ENCODE data around the gene CDC123. TPM values are rescaled to one million over a fixed set of nuclear protein-coding genes. Genes with fewer than 3 reads are reported as not detected.
"Not testable (repeated sequence)": the region's sequence is repeated elsewhere in the genome, so short reads cannot be mapped to it uniquely, and the experiment has no call there.

CDC123 gene
- total RNA-seq, 1 experiment from 2014 or later = 114 TPM

DNA sequence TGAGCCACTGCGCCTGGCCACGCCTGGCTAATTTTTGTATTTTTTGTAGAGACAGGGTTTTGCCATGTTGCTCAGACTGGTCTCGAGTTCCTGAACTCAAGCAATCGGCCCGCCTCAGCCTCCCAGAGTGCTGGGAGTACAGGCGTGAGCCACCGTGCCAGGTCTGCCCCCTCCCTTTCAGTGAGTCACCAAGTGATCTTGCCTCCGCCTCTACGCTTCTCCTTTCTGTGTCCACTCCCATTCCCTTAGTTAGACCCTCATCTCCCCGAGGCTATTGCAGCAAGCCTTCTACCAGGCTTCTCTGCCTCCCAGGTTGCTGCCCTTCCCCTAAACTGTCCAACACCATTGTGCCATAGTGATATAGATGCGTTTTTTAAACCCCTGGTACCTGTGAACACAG, 32.9 kb downstream of the CDC123 start:
- H3K9me3 Mint-ChIP-seq (ENCODE audit: unreplicated experiment) = no peaks in the 10 kb centered on the region
- no TSS peak for BruUV-seq (replicated peaks)
- no peaks in the 10 kb centered on the region for H3K4me1 Mint-ChIP-seq (ENCODE audit: insufficient read depth, unreplicated experiment)
- intact Hi-C loops (cut with micrococcal nuclease) = no loop called here
- no peak overlapping the region for H3K27ac Mint-ChIP-seq (ENCODE audit: low read depth, unreplicated experiment)
- POLR2A ChIA-PET = interaction anchor here (1.3 to 1.7 kb wide), 2 partner anchors 14 to 21 kb away, joined by 3 to 4 read pairs; no protein-coding TSS in a partner anchor
- H3K36me3 Mint-ChIP-seq (ENCODE audit: insufficient read depth, unreplicated experiment) = peaks cover 89% of the 10 kb centered on the region
- TF ChIP-seq, protein P1, sequence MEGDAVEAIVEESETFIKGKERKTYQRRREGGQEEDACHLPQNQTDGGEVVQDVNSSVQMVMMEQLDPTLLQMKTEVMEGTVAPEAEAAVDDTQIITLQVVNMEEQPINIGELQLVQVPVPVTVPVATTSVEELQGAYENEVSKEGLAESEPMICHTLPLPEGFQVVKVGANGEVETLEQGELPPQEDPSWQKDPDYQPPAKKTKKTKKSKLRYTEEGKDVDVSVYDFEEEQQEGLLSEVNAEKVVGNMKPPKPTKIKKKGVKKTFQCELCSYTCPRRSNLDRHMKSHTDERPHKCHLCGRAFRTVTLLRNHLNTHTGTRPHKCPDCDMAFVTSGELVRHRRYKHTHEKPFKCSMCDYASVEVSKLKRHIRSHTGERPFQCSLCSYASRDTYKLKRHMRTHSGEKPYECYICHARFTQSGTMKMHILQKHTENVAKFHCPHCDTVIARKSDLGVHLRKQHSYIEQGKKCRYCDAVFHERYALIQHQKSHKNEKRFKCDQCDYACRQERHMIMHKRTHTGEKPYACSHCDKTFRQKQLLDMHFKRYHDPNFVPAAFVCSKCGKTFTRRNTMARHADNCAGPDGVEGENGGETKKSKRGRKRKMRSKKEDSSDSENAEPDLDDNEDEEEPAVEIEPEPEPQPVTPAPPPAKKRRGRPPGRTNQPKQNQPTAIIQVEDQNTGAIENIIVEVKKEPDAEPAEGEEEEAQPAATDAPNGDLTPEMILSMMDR (IDR thresholded peaks at IDR 0.05; ENCODE audit: unreplicated experiment) = no peak
- no peaks in the 10 kb centered on the region for H3K27me3 Mint-ChIP-seq (ENCODE audit: insufficient read depth, unreplicated experiment)
- H3K4me3 Mint-ChIP-seq (ENCODE audit: unreplicated experiment) = no peak overlapping the region
- CTCF ChIA-PET = interaction anchor here (0.5 to 1.2 kb wide), 2 partner anchors 14 to 103 kb away, joined by 3 to 7 read pairs; no protein-coding TSS in a partner anchor
- DNase-seq (ENCODE audit: unreplicated experiment) = no peak

DNA sequence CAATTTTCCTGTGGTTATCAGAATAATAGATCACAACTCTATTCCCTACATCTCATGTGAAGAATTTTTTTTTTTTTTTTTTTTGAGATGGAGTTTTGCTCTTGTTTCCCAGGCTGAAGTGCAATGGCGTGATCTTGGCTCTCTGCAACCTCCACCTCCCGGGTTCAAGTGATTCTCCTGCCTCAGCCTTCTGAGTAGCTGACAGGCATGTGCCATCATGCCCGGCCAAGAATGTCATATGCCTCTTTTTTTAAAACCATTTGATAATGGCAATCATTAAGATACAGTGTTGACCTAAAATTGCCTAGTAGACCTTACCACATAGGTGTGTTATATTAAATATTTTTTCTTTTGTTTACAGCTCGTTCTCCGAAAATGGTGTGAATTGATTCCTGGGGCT, 38.7 kb downstream of the CDC123 start:
- H3K9me3 Mint-ChIP-seq (ENCODE audit: unreplicated experiment); BruUV-seq (replicated peaks); H3K27ac Mint-ChIP-seq (ENCODE audit: low read depth, unreplicated experiment); H3K27me3 Mint-ChIP-seq (ENCODE audit: insufficient read depth, unreplicated experiment); intact Hi-C loops (cut with micrococcal nuclease); H3K4me3 Mint-ChIP-seq (ENCODE audit: unreplicated experiment); DNase-seq (ENCODE audit: unreplicated experiment); H3K4me1 Mint-ChIP-seq (ENCODE audit: insufficient read depth, unreplicated experiment): not testable (repeated sequence)
- POLR2A ChIA-PET = interaction anchor here (0.7 kb wide), 1 partner anchor 433 kb away, joined by 3 read pairs; no protein-coding TSS in a partner anchor
- H3K36me3 Mint-ChIP-seq (ENCODE audit: insufficient read depth, unreplicated experiment) = peaks cover 94% of the 10 kb centered on the region
- CTCF ChIA-PET = interaction anchor here (0.5 to 0.7 kb wide), 2 partner anchors 20 to 441 kb away, joined by 4 read pairs; no protein-coding TSS in a partner anchor

DNA sequence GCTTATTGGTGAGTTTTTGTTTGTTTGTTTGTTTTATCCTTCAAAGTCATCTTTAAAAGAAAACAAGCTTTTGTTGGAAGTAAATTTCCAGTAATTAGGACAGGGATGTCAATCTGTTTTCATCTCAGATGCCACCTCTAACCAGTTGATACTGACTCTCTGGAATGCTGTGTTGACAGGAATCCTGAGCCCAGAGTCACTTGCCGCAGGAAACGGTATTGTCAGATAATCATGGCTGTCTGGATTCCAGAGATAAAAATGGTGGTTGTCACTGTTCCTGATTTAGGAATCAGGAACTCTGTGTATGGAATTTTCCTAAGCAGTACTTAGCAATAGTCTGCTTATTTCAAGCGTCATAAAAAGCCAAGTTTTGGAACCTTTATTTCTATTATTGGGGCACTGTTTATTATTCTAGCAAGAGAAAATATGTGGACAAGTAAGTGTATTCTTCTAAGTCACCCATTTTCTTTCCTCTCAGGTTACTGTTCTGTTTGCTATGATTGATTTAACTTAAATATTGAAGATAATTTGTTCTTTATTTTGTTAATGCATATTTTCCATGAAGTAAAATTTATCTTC, 39.2 kb downstream of the CDC123 start:
- TF ChIP-seq, protein P1 (IDR thresholded peaks at IDR 0.05; ENCODE audit: unreplicated experiment) = no peak

DNA sequence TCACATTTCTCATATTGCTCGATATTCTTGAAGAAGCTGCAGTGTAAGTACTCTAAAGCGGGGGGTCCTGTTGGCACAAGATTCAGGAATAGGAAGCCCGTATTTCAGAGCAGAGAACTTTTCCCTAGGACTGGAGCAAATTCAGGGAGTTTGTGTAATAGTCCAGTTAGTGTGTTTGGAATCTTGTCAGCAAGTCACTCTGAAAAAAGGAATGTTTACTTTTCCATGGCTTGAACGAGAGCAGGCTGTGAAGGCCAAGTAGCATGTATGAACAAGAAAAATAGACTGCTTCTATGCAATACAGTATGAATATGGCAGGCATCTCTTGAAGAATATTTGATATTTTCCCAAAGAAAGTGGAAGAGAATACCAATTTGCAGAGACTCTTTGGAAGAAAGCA, 39.8 kb downstream of the CDC123 start:
- no peak for DNase-seq (ENCODE audit: unreplicated experiment)
- TF ChIP-seq, protein P1 (IDR thresholded peaks at IDR 0.05; ENCODE audit: unreplicated experiment) = no peak
- Mint-ChIP-seq H3K36me3 (ENCODE audit: insufficient read depth, unreplicated experiment) (peaks cover 92% of the 10 kb centered on the region), H3K4me1 (ENCODE audit: insufficient read depth, unreplicated experiment) (no peaks in the 10 kb centered on the region), H3K27ac (ENCODE audit: low read depth, unreplicated experiment) (no peak overlapping the region), H3K4me3 (ENCODE audit: unreplicated experiment) (no peak overlapping the region), H3K27me3 (ENCODE audit: insufficient read depth, unreplicated experiment) (no peaks in the 10 kb centered on the region), H3K9me3 (ENCODE audit: unreplicated experiment) (no peaks in the 10 kb centered on the region)
- no TSS peak for BruUV-seq (replicated peaks)
- CTCF ChIA-PET = interaction anchor here (0.6 kb wide), 1 partner anchor 137 kb away, joined by 3 read pairs; no protein-coding TSS in a partner anchor
- intact Hi-C loops (cut with micrococcal nuclease) = no loop called here
- POLR2A ChIA-PET = no interaction called here

More for the DNA sequence above, 39.2 kb downstream of the CDC123 start:
- Mint-ChIP-seq H3K27me3 (ENCODE audit: insufficient read depth, unreplicated experiment) (no peaks in the 10 kb centered on the region), H3K9me3 (ENCODE audit: unreplicated experiment) (no peaks in the 10 kb centered on the region), H3K4me1 (ENCODE audit: insufficient read depth, unreplicated experiment) (no peaks in the 10 kb centered on the region), H3K36me3 (ENCODE audit: insufficient read depth, unreplicated experiment) (peaks cover 92% of the 10 kb centered on the region), H3K4me3 (ENCODE audit: unreplicated experiment) (no peak overlapping the region), H3K27ac (ENCODE audit: low read depth, unreplicated experiment) (no peak overlapping the region)
- DNase-seq (ENCODE audit: unreplicated experiment) = no peak
- POLR2A ChIA-PET = interaction anchor here (0.7 kb wide), 1 partner anchor 432 kb away, joined by 3 read pairs; no protein-coding TSS in a partner anchor
- no TSS peak for BruUV-seq (replicated peaks)
- intact Hi-C loops (cut with micrococcal nuclease) = no loop called here
- CTCF ChIA-PET = interaction anchor here (0.5 to 0.7 kb wide), 3 partner anchors 21 to 442 kb away, joined by 3 to 4 read pairs (median 4); no protein-coding TSS in a partner anchor
